ENCODE results near the gene CDK14.
"Not testable (repeated sequence)": the region's sequence is repeated elsewhere in the genome, so short reads cannot be mapped to it uniquely, and the experiment has no call there.

Gene CDK14

GRCh38 chr7:90723866-90724265, 127.7 kb downstream of the CDK14 start:
- no peak for DNase-seq

GRCh38 chr7:90726120-90726519, 130.0 kb downstream of the CDK14 start:
- peak; percentile 12 to 49 (median 39) for DNase-seq

DNA sequence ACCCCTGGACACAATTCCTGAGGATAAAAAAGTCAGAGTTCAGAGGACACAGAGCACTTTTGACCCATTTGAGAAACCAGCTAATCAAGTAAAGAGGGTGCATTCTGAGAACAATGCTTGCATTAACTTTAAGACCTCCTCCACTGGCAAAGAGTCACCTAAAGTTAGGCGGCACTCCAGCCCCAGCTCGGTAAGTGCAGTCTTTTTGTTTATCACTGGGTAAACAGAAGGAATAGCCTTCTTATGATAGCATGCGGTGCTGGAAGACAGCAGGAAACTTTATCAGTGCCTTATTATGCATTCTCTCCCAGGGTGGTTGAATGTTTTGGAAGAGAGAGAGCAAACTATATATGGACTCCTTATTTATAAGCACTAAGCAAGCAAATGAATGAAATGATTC, 130.5 kb downstream of the CDK14 start:
- DNase-seq: no peak

DNA sequence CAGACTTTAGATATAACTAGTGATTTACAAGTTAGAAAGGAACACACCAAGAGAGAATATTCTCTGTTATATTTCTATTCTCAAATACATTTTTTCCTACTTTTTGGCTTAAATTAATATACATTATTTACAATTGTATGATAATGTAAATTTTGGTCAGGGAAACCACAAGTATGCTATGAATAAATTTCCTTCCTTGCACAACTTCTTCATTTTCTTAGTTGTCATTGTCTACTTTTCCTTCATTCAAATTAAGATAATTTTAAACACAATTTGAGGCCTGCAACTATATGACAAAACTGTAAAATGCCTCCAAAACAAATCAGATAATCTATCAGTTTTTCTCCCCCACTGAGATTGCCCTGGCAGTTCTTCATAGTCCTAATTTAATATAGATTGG, 131.3 kb downstream of the CDK14 start:
- DNase-seq: peak in 2 of 3 donors; percentile 57 to 61

DNA sequence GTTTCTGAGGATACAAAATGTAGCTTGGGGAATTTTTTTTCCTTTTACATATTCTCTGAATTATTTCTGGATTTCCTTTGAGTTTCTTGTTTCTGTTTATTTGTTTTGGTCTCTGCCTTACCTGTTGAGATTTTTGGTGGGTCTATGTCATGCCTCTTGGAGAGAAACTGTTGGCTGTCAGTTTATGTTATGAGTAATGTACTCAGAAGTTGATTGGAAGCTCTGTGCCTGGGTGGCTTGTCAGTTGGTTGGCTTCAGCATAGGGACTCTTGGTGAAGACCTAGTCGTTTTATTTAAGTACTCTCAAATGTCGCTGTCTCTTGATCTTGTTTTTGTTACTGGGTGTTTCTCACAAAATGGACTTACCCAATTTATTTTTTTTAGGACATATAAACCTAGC, 132.4 kb downstream of the CDK14 start:
- DNase-seq: no peak

GRCh38 chr7:90735611-90736280, 139.6 kb downstream of the CDK14 start:
- not testable (repeated sequence) for DNase-seq

GRCh38 chr7:90736316-90736715, 140.2 kb downstream of the CDK14 start:
- no peak for DNase-seq

GRCh38 chr7:90736968-90737939, 141.1 kb downstream of the CDK14 start:
- peak; percentile 18 to 42 (median 40) for DNase-seq

GRCh38 chr7:90738249-90738648, 142.1 kb downstream of the CDK14 start:
- DNase-seq: no peak

- DNase-seq: no peak
Observed at GRCh38 chr7:90739716-90740115, 143.6 kb downstream of the CDK14 start.

- no peak for DNase-seq
Observed at GRCh38 chr7:90740386-90740785, 144.3 kb downstream of the CDK14 start.

DNA sequence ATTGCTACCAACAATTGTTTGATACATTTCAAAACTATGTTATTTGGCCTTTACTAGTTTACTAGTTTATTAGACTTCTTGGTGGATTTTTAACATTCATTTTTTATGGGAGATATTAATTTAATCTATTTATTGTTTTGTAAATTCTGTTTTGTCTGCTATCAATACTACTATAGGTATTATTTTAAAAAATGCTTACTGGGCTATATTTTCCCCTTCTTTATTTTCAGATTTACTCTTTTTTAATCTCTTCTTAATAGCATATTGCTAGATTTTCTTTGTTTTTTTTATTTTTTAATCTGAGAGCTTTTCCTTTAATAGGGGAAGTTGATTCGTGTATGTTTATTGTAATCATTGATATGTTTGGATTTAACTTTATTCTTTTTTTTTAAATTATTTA, 147.5 kb downstream of the CDK14 start:
- DNase-seq: no peak

- no peak for DNase-seq
Observed at GRCh38 chr7:90747516-90747915, 151.4 kb downstream of the CDK14 start.

DNA sequence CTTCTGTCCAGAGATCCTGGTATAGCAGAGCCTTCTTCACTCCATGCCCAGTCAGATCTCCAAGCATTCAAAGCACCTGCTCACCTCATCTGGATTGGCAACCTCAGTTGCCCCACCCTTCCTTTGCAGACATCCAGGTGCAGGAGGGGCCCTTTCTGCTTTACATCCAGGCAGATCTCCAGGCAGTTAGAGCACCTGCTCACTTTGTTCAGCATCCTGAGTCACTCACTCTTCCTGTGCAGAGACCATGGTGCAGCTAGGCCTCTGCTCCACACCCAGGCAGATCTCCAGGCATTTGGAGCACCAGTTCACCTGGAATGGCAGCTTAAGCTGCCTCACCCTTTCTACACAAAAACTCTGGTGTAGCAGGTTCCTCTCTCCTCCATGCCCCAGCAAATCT, 153.1 kb downstream of the CDK14 start:
- no peak for DNase-seq

- no peak for DNase-seq
Observed at GRCh38 chr7:90749774-90750173, 153.7 kb downstream of the CDK14 start.

DNA sequence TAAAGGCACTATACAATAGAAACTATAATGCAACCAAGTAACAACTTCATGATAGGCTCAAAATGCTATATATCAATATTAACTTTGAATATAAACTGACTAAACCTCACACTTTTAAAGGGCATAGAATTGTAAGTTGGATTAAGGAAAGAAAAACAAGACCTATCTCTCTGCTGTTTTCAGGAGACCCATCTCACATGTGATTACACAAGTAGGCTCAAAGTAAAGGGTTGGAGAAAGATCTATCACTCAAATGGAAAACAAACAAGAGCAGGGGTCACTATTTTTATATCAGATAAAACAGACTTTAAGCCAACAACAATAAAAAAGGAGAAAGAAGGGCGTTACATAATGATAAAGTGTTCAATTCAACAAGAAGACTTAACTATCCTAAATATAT, 155.5 kb downstream of the CDK14 start:
- no peak for DNase-seq

- DNase-seq: no peak
Observed at GRCh38 chr7:90752051-90752450, 155.9 kb downstream of the CDK14 start.

GRCh38 chr7:90755041-90755440, 158.9 kb downstream of the CDK14 start:
- no peak for DNase-seq

DNA sequence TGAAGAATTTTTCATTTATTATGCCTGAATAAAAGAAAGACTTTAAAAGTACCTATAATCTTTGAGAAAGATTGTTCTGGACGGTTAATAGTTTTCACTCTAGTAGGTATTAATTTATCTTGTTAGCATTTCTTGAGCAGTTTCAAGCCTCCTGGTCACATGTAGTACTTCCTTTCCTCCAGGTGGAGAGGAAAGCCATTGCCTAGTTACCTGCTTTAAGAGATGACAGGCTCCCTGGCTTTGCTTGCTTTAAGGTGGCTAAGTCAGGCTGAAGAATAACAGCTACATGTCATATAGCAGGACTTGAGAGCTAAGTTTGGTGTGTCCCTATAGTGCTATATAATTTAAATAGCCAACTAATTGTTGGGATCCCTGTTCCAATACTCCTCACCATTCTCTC, 160.2 kb downstream of the CDK14 start:
- no peak for DNase-seq

DNA sequence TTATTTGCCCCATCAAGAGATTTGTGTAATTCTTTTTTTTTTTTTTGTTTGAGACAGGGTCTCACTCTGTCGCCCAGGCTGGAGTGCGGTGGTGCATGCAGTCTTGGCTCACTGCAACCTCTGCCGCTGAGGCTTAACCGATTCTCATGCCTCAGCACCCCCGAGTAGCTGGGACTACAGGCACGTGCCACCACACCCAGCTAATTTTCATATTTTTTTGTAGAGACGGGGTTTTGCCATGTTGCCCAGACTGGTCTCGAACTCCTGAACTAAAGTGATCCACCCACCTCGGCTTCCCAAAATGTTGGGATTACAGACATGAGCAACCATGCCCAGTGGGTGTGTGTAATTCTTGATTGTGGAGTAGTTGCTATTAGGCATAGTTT, 161.4 kb downstream of the CDK14 start:
- not testable (repeated sequence) for DNase-seq

- DNase-seq: no peak
Observed at GRCh38 chr7:90758933-90759562, 162.9 kb downstream of the CDK14 start.

DNA sequence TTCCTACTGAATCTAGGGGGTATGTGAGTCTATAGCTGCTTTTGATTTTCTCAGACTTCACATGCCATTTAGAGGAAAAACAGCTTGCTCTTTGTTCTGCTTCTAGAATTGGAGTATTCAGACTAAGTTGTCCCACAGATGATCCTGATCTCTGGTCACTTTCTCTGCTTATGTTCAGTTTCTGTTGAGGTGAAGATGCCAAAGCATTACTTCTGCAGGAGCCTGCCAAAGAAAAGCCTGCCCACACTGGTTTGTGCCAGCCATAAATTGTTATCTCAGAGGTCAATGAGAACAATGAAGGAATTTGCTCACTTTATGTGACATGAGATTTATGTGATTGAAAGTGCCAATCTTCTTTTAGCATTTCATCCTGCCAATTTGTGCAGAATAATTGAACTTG, 163.6 kb downstream of the CDK14 start:
- no peak for DNase-seq

DNA sequence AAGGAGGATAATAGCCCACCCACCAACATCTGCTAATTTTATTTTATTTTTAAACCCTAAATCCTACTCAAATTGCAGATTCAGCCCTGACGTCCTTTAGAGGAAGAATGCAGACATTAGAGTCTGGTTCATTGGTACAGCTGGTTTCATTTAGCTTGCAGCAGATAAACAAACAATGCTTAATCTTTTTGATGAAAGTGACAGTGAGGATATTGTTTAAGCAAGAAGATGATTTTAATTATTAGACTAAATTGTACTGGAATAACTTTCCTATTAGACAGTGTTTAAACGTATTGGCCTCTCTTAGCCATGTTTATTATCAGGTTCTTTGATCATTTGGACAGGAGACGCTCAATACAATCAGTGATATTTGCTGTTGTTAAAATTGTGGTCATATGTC, 164.8 kb downstream of the CDK14 start:
- DNase-seq: no peak

DNA sequence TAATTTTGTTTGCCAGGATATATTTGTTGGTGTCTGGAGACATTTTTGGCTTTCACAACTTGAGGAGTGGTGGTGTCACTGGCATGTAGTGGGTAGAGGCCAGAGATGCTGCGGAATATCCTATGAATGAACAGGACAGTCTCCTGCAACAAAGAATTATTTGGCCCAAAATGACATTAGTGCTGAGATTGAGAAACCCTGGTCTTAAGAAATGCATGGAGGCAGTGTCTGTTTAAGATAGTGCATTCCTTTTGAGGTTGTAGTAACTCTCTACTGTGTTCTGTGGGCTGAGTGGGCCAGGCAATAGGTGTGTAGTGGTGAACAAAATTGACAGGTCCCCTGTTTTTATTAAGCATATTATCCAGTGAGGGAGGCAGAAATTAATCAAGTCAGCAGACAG, 165.5 kb downstream of the CDK14 start:
- DNase-seq: no peak

Data from suppressor macrophage treated with lipopolysaccharide for 1 hour (primary cell).